PFSK-1 (cell line): ENCODE measurements around the gene MARCHF3.

Experiments
- FOXP2 ChIP-seq: optimal IDR thresholded peaks from 2 replicates; pipeline ENCODE3; 2011; ENCODE audit warnings: borderline replicate concordance, control low read depth, inconsistent platforms; ENCODE audit not compliant: insufficient read depth; ENCODE audit errors: extremely low read length, extremely low read depth
- POLR2AphosphoS5 ChIP-seq: IDR thresholded peaks from 2 replicates; pipeline ENCODE4 v1.6.1; 2012; ENCODE audit warnings: low read depth, mild to moderate bottlenecking, control low read depth, low read length, moderate library complexity
- SIN3A ChIP-seq: IDR thresholded peaks from 2 replicates; pipeline ENCODE4 v1.6.1; 2012; ENCODE audit warnings: mild to moderate bottlenecking, low read length, moderate library complexity, borderline replicate concordance; ENCODE audit not compliant: insufficient read depth
- TAF1 ChIP-seq: IDR thresholded peaks from 2 replicates; pipeline ENCODE4 v1.6.1; 2012; ENCODE audit warnings: low read length, control low read depth, borderline replicate concordance; ENCODE audit not compliant: insufficient read depth
- TF ChIP-seq, protein P1 (sequence below), 2 experiments: IDR thresholded peaks; 2 replicates each; pipeline versions ENCODE4 v1.6.1 to v1.8.0; 2011 to 2012; ENCODE audit warnings: low read depth in 2 of 2, low read length in 2 of 2, control low read depth in 1 of 2, inconsistent platforms in 1 of 2, mild to moderate bottlenecking in 1 of 2, moderate library complexity in 1 of 2; ENCODE audit not compliant: insufficient read depth in 1 of 2

Gene MARCHF3

GRCh38 chr5:127009784-127010183, 20.6 kb downstream of the MARCHF3 start:
- no peak for TF ChIP-seq TAF1
- TF ChIP-seq POLR2AphosphoS5 = no peak
- TF ChIP-seq, protein P1, sequence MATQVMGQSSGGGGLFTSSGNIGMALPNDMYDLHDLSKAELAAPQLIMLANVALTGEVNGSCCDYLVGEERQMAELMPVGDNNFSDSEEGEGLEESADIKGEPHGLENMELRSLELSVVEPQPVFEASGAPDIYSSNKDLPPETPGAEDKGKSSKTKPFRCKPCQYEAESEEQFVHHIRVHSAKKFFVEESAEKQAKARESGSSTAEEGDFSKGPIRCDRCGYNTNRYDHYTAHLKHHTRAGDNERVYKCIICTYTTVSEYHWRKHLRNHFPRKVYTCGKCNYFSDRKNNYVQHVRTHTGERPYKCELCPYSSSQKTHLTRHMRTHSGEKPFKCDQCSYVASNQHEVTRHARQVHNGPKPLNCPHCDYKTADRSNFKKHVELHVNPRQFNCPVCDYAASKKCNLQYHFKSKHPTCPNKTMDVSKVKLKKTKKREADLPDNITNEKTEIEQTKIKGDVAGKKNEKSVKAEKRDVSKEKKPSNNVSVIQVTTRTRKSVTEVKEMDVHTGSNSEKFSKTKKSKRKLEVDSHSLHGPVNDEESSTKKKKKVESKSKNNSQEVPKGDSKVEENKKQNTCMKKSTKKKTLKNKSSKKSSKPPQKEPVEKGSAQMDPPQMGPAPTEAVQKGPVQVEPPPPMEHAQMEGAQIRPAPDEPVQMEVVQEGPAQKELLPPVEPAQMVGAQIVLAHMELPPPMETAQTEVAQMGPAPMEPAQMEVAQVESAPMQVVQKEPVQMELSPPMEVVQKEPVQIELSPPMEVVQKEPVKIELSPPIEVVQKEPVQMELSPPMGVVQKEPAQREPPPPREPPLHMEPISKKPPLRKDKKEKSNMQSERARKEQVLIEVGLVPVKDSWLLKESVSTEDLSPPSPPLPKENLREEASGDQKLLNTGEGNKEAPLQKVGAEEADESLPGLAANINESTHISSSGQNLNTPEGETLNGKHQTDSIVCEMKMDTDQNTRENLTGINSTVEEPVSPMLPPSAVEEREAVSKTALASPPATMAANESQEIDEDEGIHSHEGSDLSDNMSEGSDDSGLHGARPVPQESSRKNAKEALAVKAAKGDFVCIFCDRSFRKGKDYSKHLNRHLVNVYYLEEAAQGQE (IDR thresholded peaks at IDR 0.05; ENCODE audit: insufficient read depth in 1 of 2, low read depth in 2 of 2, low read length in 2 of 2) = no peak
- no peak for TF ChIP-seq SIN3A
- TF ChIP-seq FOXP2 = no peak

DNA sequence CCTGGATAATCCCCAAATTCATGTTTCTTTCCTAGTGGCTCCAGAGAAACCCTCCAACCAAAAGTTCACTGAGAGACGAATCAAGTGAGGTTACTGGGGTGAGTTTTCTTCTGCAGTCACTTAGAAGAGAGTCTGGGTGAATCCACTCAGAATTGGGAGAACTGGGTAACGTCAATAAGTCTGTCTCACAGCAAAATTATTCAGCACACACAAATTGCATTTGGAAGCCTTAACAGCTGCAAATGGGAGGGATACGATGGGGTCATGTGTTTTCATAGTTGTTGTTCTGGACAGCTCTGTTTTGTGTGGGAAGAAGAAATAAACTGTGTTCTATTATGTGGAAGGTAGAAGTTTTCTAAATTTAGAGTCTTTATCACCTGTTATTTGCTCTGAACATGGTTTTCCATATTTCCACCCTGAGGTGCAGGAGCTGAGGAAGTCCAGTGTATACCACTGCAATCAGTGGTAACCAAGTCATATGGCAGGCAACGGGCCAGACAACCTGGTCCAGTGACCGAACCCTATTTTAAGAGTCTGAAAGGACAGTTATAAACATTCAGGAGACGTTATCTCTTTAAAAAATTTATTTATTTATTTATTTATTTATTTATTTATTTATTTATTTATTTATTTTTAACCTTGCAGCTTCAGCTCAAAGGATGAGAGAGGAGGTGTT, 21.9 kb downstream of the MARCHF3 start:
- TF ChIP-seq FOXP2 = no peak
- TF ChIP-seq, protein P1 (IDR thresholded peaks at IDR 0.05; ENCODE audit: insufficient read depth in 1 of 2, low read depth in 2 of 2, low read length in 2 of 2) = no peak

DNA sequence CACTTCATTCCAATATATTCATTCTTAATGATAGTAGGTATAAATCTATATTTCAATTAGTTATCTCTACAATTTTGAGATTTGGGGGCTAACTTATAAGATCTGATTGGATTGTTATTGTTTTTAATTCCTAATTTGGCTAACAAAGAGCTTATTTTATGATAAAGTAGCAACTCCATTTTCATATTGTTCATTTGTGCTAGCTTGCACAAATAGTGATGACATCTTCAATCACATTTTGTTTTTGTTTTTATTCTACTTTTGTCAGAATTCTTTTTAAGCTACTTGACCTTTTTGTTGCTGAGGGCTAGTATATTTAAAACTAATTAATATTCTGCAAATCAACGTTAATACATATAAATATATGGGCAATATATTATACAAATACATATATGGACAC, 22.8 kb downstream of the MARCHF3 start:
- TF ChIP-seq SIN3A (no peak), TAF1 (no peak), FOXP2 (no peak), POLR2AphosphoS5 (no peak)
- TF ChIP-seq, protein P1 (IDR thresholded peaks at IDR 0.05; ENCODE audit: insufficient read depth in 1 of 2, low read depth in 2 of 2, low read length in 2 of 2) = no peak

GRCh38 chr5:127006744-127007143, 23.6 kb downstream of the MARCHF3 start:
- TF ChIP-seq SIN3A (no peak), POLR2AphosphoS5 (no peak)

GRCh38 chr5:127004721-127005120, 25.6 kb downstream of the MARCHF3 start:
- TF ChIP-seq SIN3A (no peak), FOXP2 (no peak), POLR2AphosphoS5 (no peak), TAF1 (no peak)
- TF ChIP-seq, protein P1 (IDR thresholded peaks at IDR 0.05; ENCODE audit: insufficient read depth in 1 of 2, low read depth in 2 of 2, low read length in 2 of 2) = no peak
